IMR-90 (cell line): ENCODE results near the gene TMTC2. TPM values are rescaled to one million over a fixed set of nuclear protein-coding genes. Genes with fewer than 3 reads are reported as not detected.

Source experiments
- ATAC-seq: fragments of 200-7000 bp; cut with Tn5 transposase; 2 replicates; pipeline ENCODE4 v1.9.1; 2020; ENCODE audit warnings: low read depth, mild to moderate bottlenecking, moderate library complexity
- BruUV-seq: library from RNA; stranded (reverse); fragments of 400-500 nt; replicated peaks from 2 replicates; lab custom pipeline; 2021; lab: Mats Ljungman, UMichigan
- CTCF ChIA-PET: fragments of 300-600 bp; formaldehyde crosslinking; extraction: SDS; loops from one replicate; lab custom pipeline; 2021; ENCODE audit warnings: antibody characterized with exemption; lab: Yijun Ruan, JAX
- POLR2A ChIA-PET: fragments of 300-600 bp; sonication (Branson Sonifier 250); formaldehyde crosslinking; loops from one replicate; lab custom pipeline; 2022; ENCODE audit warnings: antibody characterized with exemption; ENCODE audit not compliant: unreplicated experiment; lab: Charles Lee
- DNase-seq: peaks from one replicate; pipeline ENCODE4 v3.0.0; 2013
- H2AFZ ChIP-seq: replicated peaks from 2 replicates; pipeline ENCODE3; 2013; ENCODE audit warnings: low read length, mild to moderate bottlenecking; ENCODE audit not compliant: poor library complexity
- H2AK5ac ChIP-seq: 2 replicates; pipeline ENCODE4 v1.6.1; 2013; ENCODE audit warnings: low read depth, low read length, inconsistent platforms
- H2AK9ac ChIP-seq: replicated peaks from 2 replicates; pipeline ENCODE3; 2013; ENCODE audit warnings: mild to moderate bottlenecking, low read depth, low read length, moderate library complexity; ENCODE audit not compliant: poor library complexity
- H2BK120ac ChIP-seq: 2 replicates; pipeline ENCODE4 v1.6.1; 2013; ENCODE audit warnings: low read depth, low read length, inconsistent platforms
- H2BK15ac ChIP-seq: 3 replicates; pipeline ENCODE4 v1.6.1; 2013; ENCODE audit warnings: low read depth, low read length, inconsistent platforms
- H2BK20ac ChIP-seq: 2 replicates; pipeline ENCODE4 v1.6.1; 2013; ENCODE audit warnings: low read depth, mild to moderate bottlenecking, inconsistent platforms, low read length, moderate library complexity
- H2BK5ac ChIP-seq: 2 replicates; pipeline ENCODE4 v1.6.1; 2013; ENCODE audit warnings: mild to moderate bottlenecking, low read depth, low read length, inconsistent platforms; ENCODE audit not compliant: poor library complexity, severe bottlenecking
- H3K14ac ChIP-seq: replicated peaks from 2 replicates; pipeline ENCODE4 v1.6.1; 2013; ENCODE audit warnings: low read depth, low read length, inconsistent platforms
- H3K18ac ChIP-seq: 2 replicates; pipeline ENCODE4 v1.6.1; 2013; ENCODE audit warnings: low read depth, low read length, control low read depth
- H3K23ac ChIP-seq: 2 replicates; pipeline ENCODE4 v1.6.1; 2013; ENCODE audit warnings: low read depth, low read length, inconsistent platforms
- H3K27ac ChIP-seq: 2 replicates; pipeline ENCODE4 v1.5.1; 2013; ENCODE audit warnings: mild to moderate bottlenecking, control low read depth, low read length; ENCODE audit not compliant: insufficient read depth
- H3K27me3 ChIP-seq: 2 replicates; pipeline ENCODE4 v1.6.1; 2013; ENCODE audit warnings: low read length; ENCODE audit not compliant: control insufficient read depth, insufficient read depth
- H3K36me3 ChIP-seq: 2 replicates; pipeline ENCODE4 v1.6.1; 2013; ENCODE audit warnings: low read length, mixed read lengths; ENCODE audit not compliant: control insufficient read depth, insufficient read depth
- H3K4ac ChIP-seq: 2 replicates; pipeline ENCODE4 v1.6.1; 2013; ENCODE audit warnings: low read depth, low read length, inconsistent platforms
- H3K4me1 ChIP-seq: 2 replicates; pipeline ENCODE4 v1.6.1; 2013; ENCODE audit warnings: low read length, mixed read lengths; ENCODE audit not compliant: control insufficient read depth, insufficient read depth
- H3K4me2 ChIP-seq: 2 replicates; pipeline ENCODE4 v1.6.1; 2013; ENCODE audit warnings: low read depth, mild to moderate bottlenecking, control low read depth, low read length, moderate library complexity
- H3K4me3 ChIP-seq: 2 replicates; pipeline ENCODE4 v1.5.1; 2013; ENCODE audit warnings: low read depth, mild to moderate bottlenecking, control low read depth, low read length, moderate library complexity; ENCODE audit not compliant: insufficient read depth
- H3K56ac ChIP-seq: 2 replicates; pipeline ENCODE4 v1.6.1; 2013; ENCODE audit warnings: low read length, inconsistent platforms; ENCODE audit not compliant: insufficient read depth; ENCODE audit errors: extremely low read depth
- H3K79me1 ChIP-seq, 2 experiments: 2 replicates each; pipeline ENCODE4 v1.6.1; 2013; ENCODE audit warnings: low read length in 2 of 2, inconsistent platforms in 1 of 2, low read depth in 1 of 2
- H3K9ac ChIP-seq: 2 replicates; pipeline ENCODE4 v1.6.1; 2013; ENCODE audit warnings: low read depth, low read length, control low read depth
- H3K9me1 ChIP-seq: 2 replicates; pipeline ENCODE4 v1.6.1; 2013; ENCODE audit warnings: low read length, inconsistent platforms; ENCODE audit not compliant: insufficient read depth
- H3K9me3 ChIP-seq: 2 replicates; pipeline ENCODE4 v1.6.1; 2013; ENCODE audit warnings: low read length; ENCODE audit not compliant: control insufficient read depth, insufficient read depth
- H4K20me1 ChIP-seq: 2 replicates; pipeline ENCODE4 v1.6.1; 2013; ENCODE audit warnings: low read length, inconsistent platforms; ENCODE audit not compliant: insufficient read depth
- H4K5ac ChIP-seq: 2 replicates; pipeline ENCODE4 v1.6.1; 2013; ENCODE audit warnings: mild to moderate bottlenecking, low read depth, low read length, control low read depth
- H4K8ac ChIP-seq, 2 experiments: 2 replicates each; pipeline ENCODE4 v1.6.1; 2013; ENCODE audit warnings: low read depth in 2 of 2, low read length in 2 of 2, control low read depth in 1 of 2, inconsistent platforms in 1 of 2
- H4K91ac ChIP-seq: 2 replicates; pipeline ENCODE4 v1.6.1; 2013; ENCODE audit warnings: low read depth, low read length, inconsistent platforms; ENCODE audit not compliant: insufficient read depth
- BHLHE40 ChIP-seq: fragments of 150-350 bp; IDR thresholded peaks from 2 replicates; pipeline ENCODE4 v1.6.1; 2016; ENCODE audit warnings: mild to moderate bottlenecking, low read depth, low read length
- CEBPB ChIP-seq: IDR thresholded peaks from 2 replicates; pipeline ENCODE4 v1.6.1; 2012; ENCODE audit warnings: low read depth, low read length, improper control_type of control experiment
- FOS ChIP-seq: fragments of 150-350 bp; IDR thresholded peaks from 2 replicates; pipeline ENCODE4 v1.6.1; 2016; ENCODE audit warnings: low read depth, low read length
- MAFK ChIP-seq: IDR thresholded peaks from 2 replicates; pipeline ENCODE4 v1.6.1; 2012; ENCODE audit warnings: low read depth, low read length, improper control_type of control experiment
- NFE2L2 ChIP-seq: fragments of 150-350 bp; IDR thresholded peaks from 2 replicates; pipeline ENCODE4 v1.6.1; 2016; ENCODE audit warnings: low read depth, mild to moderate bottlenecking, low read length
- RFX5 ChIP-seq: IDR thresholded peaks from 2 replicates; pipeline ENCODE4 v1.8.0; 2012; ENCODE audit warnings: low read depth, mild to moderate bottlenecking, low read length, moderate library complexity
- dilution Hi-C: fragments of 300-500 bp; cut with HindIII; formaldehyde crosslinking; loops from one replicate; pipeline ENCODE4 v1.14.3; 2018; ENCODE audit warnings: low sequenced_read_pairs; ENCODE audit not compliant: unreplicated experiment
- in situ Hi-C: fragments of 300-500 bp; cut with MboI; formaldehyde crosslinking; loops from 3 replicates; pipeline ENCODE4 v1.14.3; 2019; ENCODE audit warnings: low sequenced_read_pairs, inconsistent platforms, mixed read lengths
- intact Hi-C: fragments of 100-400 bp; cut with micrococcal nuclease; formaldehyde crosslinking; loops from 2 replicates; pipeline ENCODE4 v1.10.0; 2022
- polyA plus RNA-seq, 3 experiments: library from polyadenylated mRNA; depleted of rRNA; stranded (reverse); fragments of >200 nt; gene quantifications; 2 replicates each; pipeline ENCODE4 v1.2.3, GENCODE V29; 2012; ENCODE audit warnings: low replicate concordance in 1 of 3
- total RNA-seq: library from RNA; depleted of rRNA; stranded (reverse); fragments of >200 nt; gene quantifications from 2 replicates; pipeline ENCODE4 v1.2.3, GENCODE V29; 2012
- TF ChIP-seq, protein P1 (sequence below): fragments of 150-350 bp; IDR thresholded peaks from 2 replicates; pipeline ENCODE4 v1.6.1; 2016; ENCODE audit warnings: low read depth, mild to moderate bottlenecking, low read length, moderate library complexity, borderline replicate concordance
- TF ChIP-seq, protein P2 (sequence below): conservative IDR thresholded peaks from 2 replicates; pipeline ENCODE4 v1.5.1; 2012; ENCODE audit warnings: mild to moderate bottlenecking, low read depth, low read length, improper control_type of control experiment

TMTC2 gene
- total and polyA plus RNA-seq, 2 of the 4 experiments (the other 2 are of a cell fraction) = 0.56 to 1.4 TPM

DNA sequence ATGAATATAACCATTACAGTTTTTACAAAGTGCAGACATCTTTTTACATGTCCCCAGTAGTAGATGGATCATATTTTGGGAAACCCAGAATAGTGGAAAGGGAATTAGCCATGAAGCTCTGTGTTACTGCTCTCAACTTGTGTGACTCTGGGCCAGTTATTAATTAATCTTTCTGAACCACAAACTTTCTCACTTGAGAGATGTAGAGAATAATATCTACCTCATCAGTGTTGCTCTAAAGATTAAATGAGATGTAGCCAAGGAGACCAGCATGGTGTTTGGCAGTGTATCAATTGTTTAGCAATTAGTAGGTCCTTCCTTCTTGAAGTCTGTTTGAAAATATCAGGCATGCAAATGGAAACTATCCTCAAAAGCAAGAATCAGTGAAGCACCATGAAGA lies 169.2 kb downstream of the TMTC2 start:
- CTCF ChIA-PET = no interaction called here
- BruUV-seq = no TSS peak

More for the DNA sequence above, 169.2 kb downstream of the TMTC2 start:
- no peak overlapping the region for H3K4me3 ChIP-seq
- H3K9me3 ChIP-seq = no peaks in the 10 kb centered on the region
- H3K9ac ChIP-seq = no peak overlapping the region
- dilution Hi-C loops (no loop called here), intact Hi-C loops (no loop called here), in situ Hi-C loops (no loop called here)
- H3K23ac ChIP-seq = no peak overlapping the region
- H4K91ac ChIP-seq = no peak overlapping the region
- POLR2A ChIA-PET = no interaction called here
- no peak for DNase-seq
- H3K79me1 ChIP-seq = no peaks in the 10 kb centered on the region
- H2AK9ac ChIP-seq = no peak overlapping the region
- H4K20me1 ChIP-seq = no peaks in the 10 kb centered on the region
- H3K14ac ChIP-seq = no peak overlapping the region
- no peak for ATAC-seq
- no peaks in the 10 kb centered on the region for H3K9me1 ChIP-seq
- no peak overlapping the region for H3K56ac ChIP-seq
- H3K4ac ChIP-seq = no peak overlapping the region
- no peak overlapping the region for H2BK5ac ChIP-seq
- no peak overlapping the region for H2AFZ ChIP-seq
- TF ChIP-seq CEBPB (no peak), RFX5 (no peak), NFE2L2 (no peak), FOS (no peak), MAFK (no peak), BHLHE40 (no peak)
- TF ChIP-seq, protein P1, sequence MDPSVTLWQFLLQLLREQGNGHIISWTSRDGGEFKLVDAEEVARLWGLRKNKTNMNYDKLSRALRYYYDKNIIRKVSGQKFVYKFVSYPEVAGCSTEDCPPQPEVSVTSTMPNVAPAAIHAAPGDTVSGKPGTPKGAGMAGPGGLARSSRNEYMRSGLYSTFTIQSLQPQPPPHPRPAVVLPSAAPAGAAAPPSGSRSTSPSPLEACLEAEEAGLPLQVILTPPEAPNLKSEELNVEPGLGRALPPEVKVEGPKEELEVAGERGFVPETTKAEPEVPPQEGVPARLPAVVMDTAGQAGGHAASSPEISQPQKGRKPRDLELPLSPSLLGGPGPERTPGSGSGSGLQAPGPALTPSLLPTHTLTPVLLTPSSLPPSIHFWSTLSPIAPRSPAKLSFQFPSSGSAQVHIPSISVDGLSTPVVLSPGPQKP = no peak
- TF ChIP-seq, protein P2, sequence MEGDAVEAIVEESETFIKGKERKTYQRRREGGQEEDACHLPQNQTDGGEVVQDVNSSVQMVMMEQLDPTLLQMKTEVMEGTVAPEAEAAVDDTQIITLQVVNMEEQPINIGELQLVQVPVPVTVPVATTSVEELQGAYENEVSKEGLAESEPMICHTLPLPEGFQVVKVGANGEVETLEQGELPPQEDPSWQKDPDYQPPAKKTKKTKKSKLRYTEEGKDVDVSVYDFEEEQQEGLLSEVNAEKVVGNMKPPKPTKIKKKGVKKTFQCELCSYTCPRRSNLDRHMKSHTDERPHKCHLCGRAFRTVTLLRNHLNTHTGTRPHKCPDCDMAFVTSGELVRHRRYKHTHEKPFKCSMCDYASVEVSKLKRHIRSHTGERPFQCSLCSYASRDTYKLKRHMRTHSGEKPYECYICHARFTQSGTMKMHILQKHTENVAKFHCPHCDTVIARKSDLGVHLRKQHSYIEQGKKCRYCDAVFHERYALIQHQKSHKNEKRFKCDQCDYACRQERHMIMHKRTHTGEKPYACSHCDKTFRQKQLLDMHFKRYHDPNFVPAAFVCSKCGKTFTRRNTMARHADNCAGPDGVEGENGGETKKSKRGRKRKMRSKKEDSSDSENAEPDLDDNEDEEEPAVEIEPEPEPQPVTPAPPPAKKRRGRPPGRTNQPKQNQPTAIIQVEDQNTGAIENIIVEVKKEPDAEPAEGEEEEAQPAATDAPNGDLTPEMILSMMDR = no peak
- H3K27ac ChIP-seq = no peak overlapping the region
- no peaks in the 10 kb centered on the region; the same call in 1 of the 2 replicates for H3K36me3 ChIP-seq
- H3K27me3 ChIP-seq = no peaks in the 10 kb centered on the region
- no peak overlapping the region for H4K8ac ChIP-seq
- H2AK5ac ChIP-seq = no peak overlapping the region
- no peak overlapping the region for H3K4me2 ChIP-seq
- no peak overlapping the region for H3K18ac ChIP-seq
- H2BK120ac ChIP-seq = no peak overlapping the region
- no peak overlapping the region for H2BK20ac ChIP-seq
- no peaks in the 10 kb centered on the region for H3K4me1 ChIP-seq
- no peak overlapping the region for H2BK15ac ChIP-seq
- H4K5ac ChIP-seq = no peak overlapping the region
